NOMO-1 treated with DMSO at 0.1 percent for 48 hours (cell line): ENCODE measurements around the gene TCF25.
"Not testable (repeated sequence)": the region's sequence is repeated elsewhere in the genome, so short reads cannot be mapped to it uniquely, and the experiment has no call there.

Experiments used
- DNase-seq: peaks from one replicate; lab custom pipeline; 2025; ENCODE audit not compliant: unreplicated experiment; lab: John Stamatoyannopoulos, UW

TCF25 gene

DNA sequence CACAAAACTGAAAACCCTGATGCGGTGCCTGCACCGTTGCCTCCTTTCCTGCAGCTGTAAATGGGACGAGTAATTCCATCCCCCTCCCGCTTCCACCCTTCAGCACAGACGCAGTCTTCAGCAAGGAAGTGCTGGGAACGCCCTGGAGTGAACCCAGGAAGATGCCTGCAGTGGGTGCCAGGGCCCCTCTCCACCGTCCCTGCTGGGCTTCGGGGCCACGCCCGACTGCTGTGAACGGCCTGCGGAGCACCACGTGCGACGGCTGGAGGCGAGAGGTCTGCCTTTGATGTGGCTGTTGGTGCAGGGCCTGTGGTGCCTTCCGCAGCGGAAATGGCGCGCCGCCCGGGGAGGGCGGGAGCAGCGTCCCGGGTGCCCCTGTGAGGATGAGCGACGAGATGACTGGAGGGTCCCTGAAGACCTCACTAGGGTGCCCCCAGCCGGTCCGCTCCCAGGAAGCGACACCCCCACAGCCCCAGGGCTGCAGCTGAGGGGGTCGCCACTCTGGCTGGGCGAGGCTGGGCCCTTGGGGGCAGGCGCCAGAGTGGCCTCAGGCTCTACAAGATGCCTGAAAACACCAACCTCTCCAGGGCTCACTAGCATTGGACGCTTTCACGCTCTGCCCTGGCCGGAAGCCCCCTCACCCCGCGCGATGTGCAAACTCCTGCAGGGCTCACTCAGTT, 44.5 kb downstream of the TCF25 start:
- DNase-seq = peak; percentile 75

DNA sequence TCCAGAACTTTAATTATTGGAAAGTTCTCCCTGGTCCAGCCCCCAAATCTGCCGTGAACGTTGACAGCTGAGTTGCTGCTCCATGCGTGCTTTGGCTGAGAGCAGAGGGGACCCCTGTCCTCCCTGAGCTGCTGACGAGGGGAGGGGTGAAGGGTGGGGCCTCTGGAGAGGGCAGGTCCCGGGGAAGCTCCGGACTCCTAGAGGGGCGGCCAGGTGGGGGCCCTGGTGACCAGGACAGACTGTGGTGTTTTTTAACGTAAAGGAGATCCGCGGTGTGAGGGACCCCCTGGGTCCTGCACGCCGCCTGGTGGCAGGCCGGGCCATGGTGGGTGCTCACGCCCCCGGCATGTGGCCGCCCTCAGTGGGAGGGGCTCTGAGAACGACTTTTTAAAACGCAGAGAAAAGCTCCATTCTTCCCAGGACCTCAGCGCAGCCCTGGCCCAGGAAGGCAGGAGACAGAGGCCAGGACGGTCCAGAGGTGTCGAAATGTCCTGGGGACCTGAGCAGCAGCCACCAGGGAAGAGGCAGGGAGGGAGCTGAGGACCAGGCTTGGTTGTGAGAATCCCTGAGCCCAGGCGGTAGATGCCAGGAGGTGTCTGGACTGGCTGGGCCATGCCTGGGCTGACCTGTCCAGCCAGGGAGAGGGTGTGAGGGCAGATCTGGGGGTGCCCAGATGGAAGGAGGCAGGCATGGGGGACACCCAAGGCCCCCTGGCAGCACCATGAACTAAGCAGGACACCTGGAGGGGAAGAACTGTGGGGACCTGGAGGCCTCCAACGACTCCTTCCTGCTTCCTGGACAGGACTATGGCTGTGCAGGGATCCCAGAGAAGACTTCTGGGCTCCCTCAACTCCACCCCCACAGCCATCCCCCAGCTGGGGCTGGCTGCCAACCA, 45.3 kb downstream of the TCF25 start, which contains the start of gene MC1R:
Gene MC1R, plus strand, starts transcription at position 410 of the 895 bp plus-strand sequence. Its CDS starts 397 bp downstream, at position 807.
- no peak for DNase-seq

DNA sequence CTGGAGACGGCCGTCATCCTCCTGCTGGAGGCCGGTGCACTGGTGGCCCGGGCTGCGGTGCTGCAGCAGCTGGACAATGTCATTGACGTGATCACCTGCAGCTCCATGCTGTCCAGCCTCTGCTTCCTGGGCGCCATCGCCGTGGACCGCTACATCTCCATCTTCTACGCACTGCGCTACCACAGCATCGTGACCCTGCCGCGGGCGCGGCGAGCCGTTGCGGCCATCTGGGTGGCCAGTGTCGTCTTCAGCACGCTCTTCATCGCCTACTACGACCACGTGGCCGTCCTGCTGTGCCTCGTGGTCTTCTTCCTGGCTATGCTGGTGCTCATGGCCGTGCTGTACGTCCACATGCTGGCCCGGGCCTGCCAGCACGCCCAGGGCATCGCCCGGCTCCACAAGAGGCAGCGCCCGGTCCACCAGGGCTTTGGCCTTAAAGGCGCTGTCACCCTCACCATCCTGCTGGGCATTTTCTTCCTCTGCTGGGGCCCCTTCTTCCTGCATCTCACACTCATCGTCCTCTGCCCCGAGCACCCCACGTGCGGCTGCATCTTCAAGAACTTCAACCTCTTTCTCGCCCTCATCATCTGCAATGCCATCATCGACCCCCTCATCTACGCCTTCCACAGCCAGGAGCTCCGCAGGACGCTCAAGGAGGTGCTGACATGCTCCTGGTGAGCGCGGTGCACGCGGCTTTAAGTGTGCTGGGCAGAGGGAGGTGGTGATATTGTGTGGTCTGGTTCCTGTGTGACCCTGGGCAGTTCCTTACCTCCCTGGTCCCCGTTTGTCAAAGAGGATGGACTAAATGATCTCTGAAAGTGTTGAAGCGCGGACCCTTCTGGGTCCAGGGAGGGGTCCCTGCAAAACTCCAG, 46.4 kb downstream of the TCF25 start:
- no peak for DNase-seq

DNA sequence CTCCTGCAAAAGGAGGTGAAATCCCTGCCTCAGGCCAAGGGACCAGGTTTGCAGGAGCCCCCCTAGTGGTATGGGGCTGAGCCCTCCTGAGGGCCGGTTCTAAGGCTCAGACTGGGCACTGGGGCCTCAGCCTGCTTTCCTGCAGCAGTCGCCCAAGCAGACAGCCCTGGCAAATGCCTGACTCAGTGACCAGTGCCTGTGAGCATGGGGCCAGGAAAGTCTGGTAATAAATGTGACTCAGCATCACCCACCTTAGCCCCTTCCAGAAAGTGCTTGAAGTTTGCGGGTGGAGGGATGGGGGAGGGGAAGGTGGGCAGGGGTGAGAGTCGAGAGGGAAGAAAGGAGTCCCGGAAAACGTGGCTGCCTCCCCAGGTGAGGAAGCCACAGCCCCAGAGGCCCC, 47.3 kb downstream of the TCF25 start:
- DNase-seq = no peak

DNA sequence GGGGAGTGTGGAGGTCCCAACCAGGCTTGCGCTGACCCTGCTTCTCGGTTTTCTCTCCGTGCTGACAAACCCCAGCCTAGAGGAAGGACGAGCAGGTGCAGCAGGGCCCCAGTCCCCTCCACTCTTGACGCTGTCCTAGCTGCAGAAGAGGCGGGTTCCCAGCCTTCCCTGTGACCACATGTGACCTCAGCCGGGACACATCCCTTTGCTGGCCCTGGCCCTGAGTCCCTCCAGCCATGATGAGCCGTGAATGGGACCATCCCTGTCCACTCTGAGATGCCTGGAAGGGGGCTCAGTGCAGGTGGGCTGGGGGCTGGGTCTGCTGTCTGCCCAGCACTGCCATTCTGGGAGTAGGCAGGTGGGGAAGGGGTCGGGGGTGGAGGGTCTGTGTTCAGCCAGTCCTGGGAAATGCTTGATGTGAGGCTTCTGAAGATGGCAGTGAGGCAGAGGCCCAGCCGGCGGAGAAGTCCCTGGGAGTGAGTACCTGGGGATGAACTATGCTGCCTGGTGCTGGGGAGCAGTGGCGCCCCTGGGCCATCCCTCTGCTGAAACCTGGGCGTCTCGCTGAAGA, 47.8 kb downstream of the TCF25 start:
- DNase-seq = no peak

DNA sequence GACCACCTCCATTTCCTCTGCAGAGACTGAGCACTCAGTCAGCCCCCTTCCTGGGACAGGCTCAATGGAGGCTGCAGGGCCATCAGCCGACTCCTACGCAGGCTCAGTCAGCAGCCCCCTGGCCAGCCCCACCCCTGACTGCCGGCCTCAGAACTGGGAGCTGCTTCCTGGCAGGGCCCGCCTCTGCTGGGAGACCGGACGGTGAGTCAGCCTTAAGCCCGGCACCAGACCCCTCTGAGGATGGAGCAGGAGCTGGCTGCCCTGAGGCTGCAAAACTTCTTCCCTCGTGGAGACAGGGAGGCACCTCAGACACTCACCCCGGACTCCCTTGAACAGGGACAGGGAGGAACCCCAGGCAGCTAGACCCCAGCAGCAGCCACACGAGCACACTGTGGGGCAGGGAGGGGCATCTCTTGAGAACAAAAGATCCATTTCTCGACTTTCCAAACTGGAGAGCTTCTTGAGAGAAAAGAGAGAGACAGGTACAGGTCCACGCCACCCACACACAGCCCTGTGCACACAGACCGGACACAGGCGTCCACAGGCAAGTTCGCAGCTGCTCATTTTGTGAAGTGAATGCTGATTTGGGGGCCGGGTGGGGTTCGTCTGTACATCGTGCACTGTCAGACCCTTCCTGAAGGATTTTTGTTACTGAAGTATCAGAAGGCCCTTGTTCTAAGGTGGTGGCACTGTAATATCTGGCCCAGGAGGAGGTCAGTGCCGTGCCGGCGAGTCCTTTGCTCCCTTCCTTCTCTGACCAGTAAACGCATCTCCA, 48.5 kb downstream of the TCF25 start:
- DNase-seq = no peak

DNA sequence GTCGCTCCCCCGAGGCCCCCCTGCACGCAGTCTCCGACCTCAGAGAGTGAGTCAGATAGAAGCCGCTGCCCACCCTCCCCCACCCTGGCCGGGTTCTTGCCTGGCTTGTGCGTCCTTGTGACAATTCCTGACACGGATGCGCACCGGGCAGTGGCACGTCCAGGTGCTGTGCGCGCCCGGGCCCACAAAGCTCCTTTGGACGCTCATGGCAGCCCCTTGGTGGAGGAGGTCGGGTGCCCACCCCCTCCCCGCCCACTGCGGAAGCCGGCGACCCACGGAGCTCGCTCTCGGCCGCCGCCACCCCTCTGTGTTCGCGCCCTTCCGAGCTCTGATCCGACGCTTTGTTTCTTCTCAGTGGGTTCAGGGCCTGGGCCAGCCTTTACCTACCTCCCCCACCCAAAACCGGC, 49.1 kb downstream of the TCF25 start:
- peak; percentile 31 for DNase-seq

DNA sequence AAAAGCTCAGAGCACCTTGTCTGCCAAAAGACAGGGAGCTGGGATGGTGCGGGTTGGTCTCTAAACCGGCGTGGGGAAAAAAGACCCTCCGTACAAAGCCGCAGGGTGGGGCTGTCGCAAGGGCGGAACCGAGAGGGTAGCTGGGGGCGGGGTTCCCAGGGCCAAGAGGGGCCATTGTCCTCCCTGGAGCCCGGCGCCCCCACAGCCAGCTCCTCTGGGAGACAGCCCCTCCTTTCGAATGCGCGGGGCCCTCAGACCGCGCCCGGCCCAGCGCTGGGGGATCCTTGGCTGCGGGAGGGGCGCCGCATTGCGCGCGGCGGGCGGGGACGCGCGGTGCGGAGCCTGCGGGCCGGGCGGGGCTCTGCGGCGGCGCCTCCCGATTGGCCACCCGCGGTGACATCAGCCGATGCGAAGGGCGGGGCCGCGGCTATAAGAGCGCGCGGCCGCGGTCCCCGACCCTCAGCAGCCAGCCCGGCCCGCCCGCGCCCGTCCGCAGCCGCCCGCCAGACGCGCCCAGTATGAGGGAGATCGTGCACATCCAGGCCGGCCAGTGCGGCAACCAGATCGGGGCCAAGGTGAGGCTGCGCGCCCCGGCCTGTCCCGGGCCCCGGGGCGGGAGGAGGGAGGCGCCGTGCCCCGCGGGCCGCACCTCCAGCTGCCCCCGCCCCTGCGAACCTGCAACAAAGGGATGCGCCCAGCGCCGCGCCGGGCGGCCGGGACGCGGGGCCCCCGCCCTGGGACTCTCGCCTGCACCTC, 49.7 kb downstream of the TCF25 start, which contains the start of gene TUBB3:
Gene TUBB3, plus strand, starts transcription at position 459 of the 756 bp plus-strand sequence. Its CDS starts 60 bp downstream, at position 519.
- DNase-seq = peak; percentile 61

DNA sequence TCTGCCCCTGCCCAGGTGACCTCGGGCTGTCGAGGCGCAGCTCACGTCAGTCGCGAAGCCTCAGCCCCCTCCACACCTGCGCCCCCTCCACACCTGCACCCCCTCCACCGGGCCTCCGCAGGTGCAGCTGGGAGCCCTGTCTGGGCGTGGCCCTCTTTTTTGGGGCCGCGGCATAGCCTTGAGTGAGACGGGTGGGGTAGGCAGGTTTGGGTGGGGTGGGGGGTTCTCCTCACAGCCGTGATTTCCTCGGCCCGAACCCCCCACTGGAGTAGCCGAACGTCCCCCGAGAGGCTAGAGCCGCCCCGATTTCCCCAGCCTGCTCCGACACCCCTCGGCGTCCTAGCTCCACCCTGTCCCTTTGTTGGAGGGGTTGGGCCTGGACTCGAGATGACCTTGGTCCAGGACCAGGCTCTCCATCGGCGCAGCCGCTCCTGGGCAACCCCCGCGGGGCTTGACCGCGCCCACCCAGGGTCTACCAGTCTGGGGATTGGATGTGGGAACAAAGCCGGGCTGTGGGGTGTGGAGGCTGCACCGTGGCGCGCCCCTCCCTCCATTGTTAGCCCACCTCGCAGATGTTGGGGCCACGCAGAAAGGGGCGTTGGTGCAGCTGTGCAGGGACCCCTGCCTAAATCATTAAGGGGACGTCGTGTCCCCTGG, 50.4 kb downstream of the TCF25 start:
- DNase-seq = no peak

DNA sequence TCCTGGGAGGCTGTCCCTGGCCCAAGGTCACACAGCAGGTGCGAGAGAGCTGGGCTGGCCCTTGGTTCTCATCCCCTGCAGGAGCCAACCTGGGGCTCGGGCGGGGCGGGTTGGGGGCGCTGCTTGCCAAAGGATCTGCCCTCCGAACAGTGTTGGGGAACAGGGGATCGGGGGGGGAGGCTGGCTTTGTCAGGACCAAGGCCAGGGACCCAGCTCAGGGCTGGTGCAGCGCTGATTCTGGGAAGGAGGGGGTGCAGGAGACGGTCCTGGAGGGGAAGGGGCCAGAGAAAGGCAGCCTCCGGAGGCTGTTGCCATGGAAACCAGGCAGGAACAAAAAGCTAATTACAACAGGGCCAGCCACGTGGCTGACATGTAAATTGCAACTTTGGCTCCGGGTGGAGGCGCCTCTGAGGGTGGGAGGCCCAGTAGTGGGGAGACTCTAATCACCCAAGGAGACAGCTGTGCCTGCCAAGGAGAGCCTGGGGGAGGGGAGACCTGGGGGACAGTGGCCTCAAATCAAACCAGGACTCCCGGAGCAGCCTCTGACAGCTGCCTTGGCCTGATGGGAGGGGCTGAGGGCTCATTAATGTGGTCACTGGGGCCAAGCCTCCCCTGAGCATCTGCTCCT, 51.0 kb downstream of the TCF25 start:
- DNase-seq = peak; percentile 49

DNA sequence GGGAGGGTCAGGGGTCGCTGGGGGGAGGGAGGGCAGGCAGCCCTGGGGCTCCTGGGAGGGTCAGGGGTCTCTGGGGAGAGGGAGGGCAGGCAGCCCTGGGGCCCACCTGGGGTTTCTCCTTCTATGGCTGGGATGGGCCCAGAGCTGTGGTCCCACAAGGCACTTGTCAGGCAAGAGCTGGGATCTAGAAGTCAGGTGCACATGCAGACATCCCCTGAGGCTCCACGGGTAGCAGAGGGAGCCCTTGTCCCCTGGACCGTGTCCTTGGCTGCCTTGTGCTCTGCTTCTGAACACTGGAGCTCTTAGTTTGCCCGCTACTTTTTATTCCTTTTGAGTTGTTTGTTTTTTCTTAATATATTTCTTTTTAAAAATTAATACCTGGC, 51.5 kb downstream of the TCF25 start:
- DNase-seq = no peak

DNA sequence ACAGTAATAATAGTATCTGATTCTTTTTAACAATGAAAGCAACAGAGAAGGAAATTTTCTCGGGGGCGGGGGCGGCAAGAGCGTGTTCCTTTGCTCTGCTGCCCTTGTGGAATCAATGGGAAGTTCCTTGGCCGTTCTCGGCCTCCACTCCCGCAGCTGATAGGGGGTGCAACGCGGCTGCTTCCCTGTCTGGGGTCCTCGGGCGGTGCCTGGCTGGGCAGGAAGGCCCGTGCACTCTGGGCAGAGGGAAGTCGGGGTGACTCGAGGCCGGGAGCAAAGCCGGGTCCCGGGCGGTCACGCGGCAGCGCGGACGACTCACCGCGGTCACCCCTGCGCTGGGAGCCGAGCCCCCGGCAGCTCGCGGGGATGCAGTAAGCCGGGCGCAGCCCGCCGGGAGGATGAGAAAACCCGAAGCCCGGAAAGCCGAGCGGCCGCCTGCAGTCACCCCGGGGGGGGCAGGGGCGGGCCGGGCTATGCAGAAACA, 52.2 kb downstream of the TCF25 start:
- DNase-seq = no peak

DNA sequence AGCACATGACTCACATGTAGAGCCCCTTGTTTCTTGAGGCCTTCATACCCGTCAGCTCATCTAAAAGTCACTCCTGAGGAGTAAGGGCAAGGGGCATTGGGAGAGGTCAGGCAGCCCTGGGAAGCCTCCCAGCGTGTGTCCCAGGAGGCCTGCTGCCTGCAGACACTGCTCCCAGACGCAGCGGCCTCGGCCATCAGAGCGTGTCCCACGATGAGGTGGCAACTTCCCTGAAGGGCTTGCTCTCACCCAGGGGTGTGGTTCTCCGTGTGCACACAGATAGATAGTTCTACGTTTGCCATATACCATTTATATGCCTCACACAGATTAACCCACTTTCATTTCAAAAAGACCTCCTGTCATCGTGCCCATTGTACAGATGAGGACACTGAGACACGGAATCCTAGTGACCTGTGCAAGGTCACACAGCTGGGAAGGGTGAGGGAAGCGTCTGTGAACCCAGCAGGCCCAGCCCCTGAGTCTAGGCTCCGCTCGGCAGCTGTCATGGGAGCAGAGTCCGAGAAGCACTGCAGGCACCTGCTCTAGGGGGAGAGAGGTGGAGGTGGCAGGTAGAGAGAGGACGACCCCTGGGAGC, 58.0 kb downstream of the TCF25 start:
- DNase-seq = no peak

DNA sequence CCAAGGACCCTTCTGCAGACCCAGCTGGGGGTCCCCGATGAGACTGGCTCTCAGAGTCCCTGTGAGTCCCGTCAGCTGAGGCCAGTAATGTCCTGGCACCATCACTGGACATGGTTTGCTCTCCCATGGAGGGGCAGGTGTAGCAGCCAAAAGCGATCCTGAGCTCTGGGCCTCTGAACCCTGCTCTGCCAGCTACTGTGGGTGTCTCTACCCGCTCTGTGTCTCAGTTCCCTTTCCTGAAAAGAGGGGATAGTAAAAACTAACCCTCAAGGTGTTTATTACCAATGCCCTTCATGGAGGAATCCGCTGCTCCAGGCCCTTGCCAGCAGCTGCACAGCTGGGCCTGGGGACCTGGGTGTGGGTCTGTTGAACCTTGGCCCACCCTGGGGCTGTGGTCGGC, 58.6 kb downstream of the TCF25 start:
- no peak for DNase-seq

DNA sequence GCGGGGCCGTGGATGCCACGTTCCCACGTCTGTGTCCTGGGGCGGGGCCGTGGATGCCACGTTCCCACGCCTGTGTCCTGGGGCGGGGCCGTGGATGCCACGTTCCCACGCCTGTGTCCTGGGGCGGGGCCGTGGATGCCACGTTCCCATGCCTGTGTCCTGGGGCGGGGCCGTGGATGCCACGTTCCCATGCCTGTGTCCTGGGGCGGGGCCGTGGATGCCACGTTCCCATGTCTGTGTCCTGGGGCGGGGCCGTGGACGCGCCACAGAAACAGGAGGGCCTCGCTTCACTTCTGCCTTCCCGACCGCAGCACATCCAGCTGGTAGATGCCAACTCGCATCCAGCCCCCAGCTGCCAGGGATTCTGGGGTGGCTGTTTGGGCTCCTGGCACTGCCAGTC, 60.6 kb downstream of the TCF25 start:
- DNase-seq = not testable (repeated sequence)

DNA sequence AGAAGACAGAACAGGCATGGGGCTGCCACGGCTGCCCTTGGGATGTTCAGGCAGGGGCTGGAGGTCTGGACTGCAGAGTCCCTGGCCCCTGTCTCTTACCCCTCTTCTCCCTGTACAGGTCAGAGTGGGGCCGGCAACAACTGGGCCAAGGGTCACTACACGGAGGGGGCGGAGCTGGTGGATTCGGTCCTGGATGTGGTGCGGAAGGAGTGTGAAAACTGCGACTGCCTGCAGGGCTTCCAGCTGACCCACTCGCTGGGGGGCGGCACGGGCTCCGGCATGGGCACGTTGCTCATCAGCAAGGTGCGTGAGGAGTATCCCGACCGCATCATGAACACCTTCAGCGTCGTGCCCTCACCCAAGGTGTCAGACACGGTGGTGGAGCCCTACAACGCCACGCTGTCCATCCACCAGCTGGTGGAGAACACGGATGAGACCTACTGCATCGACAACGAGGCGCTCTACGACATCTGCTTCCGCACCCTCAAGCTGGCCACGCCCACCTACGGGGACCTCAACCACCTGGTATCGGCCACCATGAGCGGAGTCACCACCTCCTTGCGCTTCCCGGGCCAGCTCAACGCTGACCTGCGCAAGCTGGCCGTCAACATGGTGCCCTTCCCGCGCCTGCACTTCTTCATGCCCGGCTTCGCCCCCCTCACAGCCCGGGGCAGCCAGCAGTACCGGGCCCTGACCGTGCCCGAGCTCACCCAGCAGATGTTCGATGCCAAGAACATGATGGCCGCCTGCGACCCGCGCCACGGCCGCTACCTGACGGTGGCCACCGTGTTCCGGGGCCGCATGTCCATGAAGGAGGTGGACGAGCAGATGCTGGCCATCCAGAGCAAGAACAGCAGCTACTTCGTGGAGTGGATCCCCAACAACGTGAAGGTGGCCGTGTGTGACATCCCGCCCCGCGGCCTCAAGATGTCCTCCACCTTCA, 61.5 kb downstream of the TCF25 start:
- no peak for DNase-seq

DNA sequence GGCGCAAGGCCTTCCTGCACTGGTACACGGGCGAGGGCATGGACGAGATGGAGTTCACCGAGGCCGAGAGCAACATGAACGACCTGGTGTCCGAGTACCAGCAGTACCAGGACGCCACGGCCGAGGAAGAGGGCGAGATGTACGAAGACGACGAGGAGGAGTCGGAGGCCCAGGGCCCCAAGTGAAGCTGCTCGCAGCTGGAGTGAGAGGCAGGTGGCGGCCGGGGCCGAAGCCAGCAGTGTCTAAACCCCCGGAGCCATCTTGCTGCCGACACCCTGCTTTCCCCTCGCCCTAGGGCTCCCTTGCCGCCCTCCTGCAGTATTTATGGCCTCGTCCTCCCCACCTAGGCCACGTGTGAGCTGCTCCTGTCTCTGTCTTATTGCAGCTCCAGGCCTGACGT, 62.2 kb downstream of the TCF25 start:
- not testable (repeated sequence) for DNase-seq
